ENCODE results near the gene PPP1CA. TPM values are rescaled to one million over a fixed set of nuclear protein-coding genes. Genes with fewer than 3 reads are reported as not detected.

Gene PPP1CA
- total RNA-seq, 5 donors from 2014 or later (not counting 1 experiment from before 2014, with no cell fraction given): 118 to 198 (median 186) TPM

GRCh38 chr11:67397536-67397935 is 4.1 kb downstream of the PPP1CA start:
- no peak for ATAC-seq (replicated peaks in 1 of 4)
- no peak for DNase-seq
- POLR2A ChIA-PET: no interaction called here
- Histone ChIP-seq H3K27me3 (replicated peaks in 1 of 2; ENCODE audit: control insufficient read depth in 2 of 2, extremely low read depth in 1 of 2, insufficient read depth in 2 of 2, low read length in 1 of 2) (no peaks in the 10 kb centered on the region), H3K27ac (ENCODE audit: low read length) (peak overlapping the region; percentile 69), H3K4me1 (ENCODE audit: control insufficient read depth in 1 of 2, extremely low read depth in 1 of 2, insufficient read depth in 2 of 2, low read length in 2 of 2) (peaks cover 26 to 73% of the 10 kb centered on the region in 2 experiments), H3K9me3 (no peaks in the 10 kb centered on the region), H3K4me3 (ENCODE audit: control insufficient read depth in 1 of 2, extremely low read depth in 1 of 2, low read length in 1 of 2) (no peak overlapping the region), H3K36me3 (ENCODE audit: control insufficient read depth in 2 of 2, extremely low read depth in 1 of 2, insufficient read depth in 1 of 2, low read length in 1 of 2) (peaks cover 16 to 41% of the 10 kb centered on the region in 2 donors)
- Mint-ChIP-seq H3K9me3 (no peaks in the 10 kb centered on the region), H3K27ac (peak overlapping the region; percentile 80 to 82), H3K4me1 (peaks cover 49 to 61% (median 56%) of the 10 kb centered on the region in 3 donors), H3K4me3 (peak overlapping the region in 1 of 3 donors; percentile 77), H3K27me3 (no peaks in the 10 kb centered on the region), H3K36me3 (peaks cover 14% of the 10 kb centered on the region)
- 70% methylated on average over 2 of the region's 6 CpGs for WGBS (ENCODE audit: insufficient coverage)
- CTCF ChIA-PET: no interaction called here

- no peaks in the 10 kb centered on the region for H3K9me3 ChIP-seq
- WGBS (ENCODE audit: insufficient coverage): 7% methylated on average over 10 of the region's 13 CpGs
- ChIA-PET CTCF (no interaction called here), POLR2A (no interaction called here)
- H3K36me3 ChIP-seq (ENCODE audit: control insufficient read depth in 2 of 2, extremely low read depth in 1 of 2, insufficient read depth in 1 of 2, low read length in 1 of 2): peaks cover 16 to 41% of the 10 kb centered on the region in 2 donors
- H3K36me3 Mint-ChIP-seq: peaks cover 14% of the 10 kb centered on the region
- H3K4me3 Mint-ChIP-seq: peak overlapping the region; percentile 45 to 77 (median 47)
- H3K27me3 Mint-ChIP-seq: no peaks in the 10 kb centered on the region
- H3K4me1 Mint-ChIP-seq: peaks cover 53 to 59% (median 54%) of the 10 kb centered on the region in 3 donors
- DNase-seq (peak in 1 of 35 experiments; percentile 51), ATAC-seq (replicated peaks in 1 of 4) (no peak)
- peak overlapping the region; percentile 92 to 95 for H3K27ac Mint-ChIP-seq
- no peaks in the 10 kb centered on the region for H3K9me3 Mint-ChIP-seq
- H3K27ac ChIP-seq (ENCODE audit: low read length): peak overlapping the region; percentile 69
- peak overlapping the region in 1 of 2 donors; percentile 33 for H3K4me3 ChIP-seq (ENCODE audit: control insufficient read depth in 1 of 2, extremely low read depth in 1 of 2, low read length in 1 of 2)
- peaks cover 25 to 73% of the 10 kb centered on the region in 2 experiments for H3K4me1 ChIP-seq (ENCODE audit: control insufficient read depth in 1 of 2, extremely low read depth in 1 of 2, insufficient read depth in 2 of 2, low read length in 2 of 2)
- no peaks in the 10 kb centered on the region for H3K27me3 ChIP-seq (replicated peaks in 1 of 2; ENCODE audit: control insufficient read depth in 2 of 2, extremely low read depth in 1 of 2, insufficient read depth in 2 of 2, low read length in 1 of 2)
Observed at GRCh38 chr11:67396587-67397389, 4.9 kb downstream of the PPP1CA start.

GRCh38 chr11:67396259-67396581 is 5.4 kb downstream of the PPP1CA start:
- POLR2A ChIA-PET: no interaction called here
- H3K27ac Mint-ChIP-seq: peak overlapping the region; percentile 57 to 85
- Histone ChIP-seq H3K27ac (ENCODE audit: low read length) (no peak overlapping the region), H3K9me3 (no peaks in the 10 kb centered on the region), H3K36me3 (ENCODE audit: control insufficient read depth in 2 of 2, extremely low read depth in 1 of 2, insufficient read depth in 1 of 2, low read length in 1 of 2) (peaks cover 16 to 41% of the 10 kb centered on the region in 2 donors), H3K27me3 (replicated peaks in 1 of 2; ENCODE audit: control insufficient read depth in 2 of 2, extremely low read depth in 1 of 2, insufficient read depth in 2 of 2, low read length in 1 of 2) (no peaks in the 10 kb centered on the region), H3K4me3 (ENCODE audit: control insufficient read depth in 1 of 2, extremely low read depth in 1 of 2, low read length in 1 of 2) (no peak overlapping the region), H3K4me1 (ENCODE audit: control insufficient read depth in 1 of 2, extremely low read depth in 1 of 2, insufficient read depth in 2 of 2, low read length in 2 of 2) (peaks cover 25 to 77% of the 10 kb centered on the region in 2 experiments)
- H3K4me1 Mint-ChIP-seq: peaks cover 57 to 61% (median 57%) of the 10 kb centered on the region in 3 donors
- no peaks in the 10 kb centered on the region for H3K27me3 Mint-ChIP-seq
- CTCF ChIA-PET: no interaction called here
- 97% methylated on average over 3 of the region's 7 CpGs for WGBS (ENCODE audit: insufficient coverage)
- ATAC-seq (replicated peaks in 1 of 4) (no peak), DNase-seq (no peak)
- peak overlapping the region in 1 of 3 donors; percentile 77 for H3K4me3 Mint-ChIP-seq
- peaks cover 14% of the 10 kb centered on the region for H3K36me3 Mint-ChIP-seq
- H3K9me3 Mint-ChIP-seq: no peaks in the 10 kb centered on the region

- peak overlapping the region in 1 of 2 donors; percentile 85 for H3K27ac Mint-ChIP-seq
- H3K4me3 ChIP-seq (ENCODE audit: control insufficient read depth in 1 of 2, extremely low read depth in 1 of 2, low read length in 1 of 2): no peak overlapping the region
- H3K4me3 Mint-ChIP-seq: peak overlapping the region in 1 of 3 donors; percentile 77
- no peaks in the 10 kb centered on the region for H3K27me3 Mint-ChIP-seq
- CTCF ChIA-PET: no interaction called here
- ATAC-seq (replicated peaks in 1 of 4) (no peak), DNase-seq (no peak)
- peaks cover 25 to 78% of the 10 kb centered on the region in 2 experiments for H3K4me1 ChIP-seq (ENCODE audit: control insufficient read depth in 1 of 2, extremely low read depth in 1 of 2, insufficient read depth in 2 of 2, low read length in 2 of 2)
- H3K36me3 ChIP-seq (ENCODE audit: control insufficient read depth in 2 of 2, extremely low read depth in 1 of 2, insufficient read depth in 1 of 2, low read length in 1 of 2): peaks cover 16 to 41% of the 10 kb centered on the region in 2 donors
- H3K27ac ChIP-seq (ENCODE audit: low read length): no peak overlapping the region
- H3K27me3 ChIP-seq (replicated peaks in 1 of 2; ENCODE audit: control insufficient read depth in 2 of 2, extremely low read depth in 1 of 2, insufficient read depth in 2 of 2, low read length in 1 of 2): no peaks in the 10 kb centered on the region
- H3K9me3 ChIP-seq: no peaks in the 10 kb centered on the region
- 89% methylated on average over 12 of the region's 19 CpGs for WGBS (ENCODE audit: insufficient coverage)
- peaks cover 61 to 65% (median 63%) of the 10 kb centered on the region in 3 donors for H3K4me1 Mint-ChIP-seq
- no peaks in the 10 kb centered on the region for H3K9me3 Mint-ChIP-seq
- H3K36me3 Mint-ChIP-seq: peaks cover 13% of the 10 kb centered on the region
- POLR2A ChIA-PET: interaction anchor here in 1 of 2 donors (0.6 kb wide), 1 partner anchor 18 kb away, joined by 3 read pairs; no protein-coding TSS in a partner anchor
Observed at GRCh38 chr11:67395555-67396258, 6.0 kb downstream of the PPP1CA start.

GRCh38 chr11:67393990-67394389 is 7.7 kb downstream of the PPP1CA start:
- peak overlapping the region in 1 of 2 donors; percentile 8 for H3K27ac Mint-ChIP-seq
- peaks cover 20 to 74% of the 10 kb centered on the region in 2 experiments for H3K4me1 ChIP-seq (ENCODE audit: control insufficient read depth in 1 of 2, extremely low read depth in 1 of 2, insufficient read depth in 2 of 2, low read length in 2 of 2)

GRCh38 chr11:67393437-67393836 is 8.2 kb downstream of the PPP1CA start:
- Histone ChIP-seq H3K9me3 (no peaks in the 10 kb centered on the region), H3K27me3 (replicated peaks in 1 of 2; ENCODE audit: control insufficient read depth in 2 of 2, extremely low read depth in 1 of 2, insufficient read depth in 2 of 2, low read length in 1 of 2) (no peaks in the 10 kb centered on the region), H3K27ac (ENCODE audit: low read length) (no peak overlapping the region), H3K4me1 (ENCODE audit: control insufficient read depth in 1 of 2, extremely low read depth in 1 of 2, insufficient read depth in 2 of 2, low read length in 2 of 2) (peaks cover 20 to 68% of the 10 kb centered on the region in 2 experiments), H3K4me3 (ENCODE audit: control insufficient read depth in 1 of 2, extremely low read depth in 1 of 2, low read length in 1 of 2) (no peak overlapping the region), H3K36me3 (ENCODE audit: control insufficient read depth in 2 of 2, extremely low read depth in 1 of 2, insufficient read depth in 1 of 2, low read length in 1 of 2) (peaks cover 14 to 22% of the 10 kb centered on the region in 2 donors)
- Mint-ChIP-seq H3K27ac (no peak overlapping the region), H3K4me3 (peak overlapping the region; percentile 85 to 87 (median 85)), H3K4me1 (peaks cover 58 to 61% (median 60%) of the 10 kb centered on the region in 3 donors), H3K36me3 (peaks cover 8% of the 10 kb centered on the region), H3K9me3 (no peaks in the 10 kb centered on the region), H3K27me3 (no peaks in the 10 kb centered on the region)
- ATAC-seq (replicated peaks in 1 of 4): no peak
- no peak for DNase-seq
- ChIA-PET CTCF (no interaction called here), POLR2A (no interaction called here)
- WGBS (ENCODE audit: insufficient coverage): 96% methylated on average over 13 of the region's 18 CpGs

More at GRCh38 chr11:67393990-67394389, 7.7 kb downstream of the PPP1CA start:
- Mint-ChIP-seq H3K4me3 (peak overlapping the region; percentile 63 to 87 (median 85)), H3K27me3 (no peaks in the 10 kb centered on the region), H3K36me3 (peaks cover 8% of the 10 kb centered on the region), H3K9me3 (no peaks in the 10 kb centered on the region), H3K4me1 (peaks cover 59 to 62% (median 60%) of the 10 kb centered on the region in 3 donors)
- Histone ChIP-seq H3K36me3 (ENCODE audit: control insufficient read depth in 2 of 2, extremely low read depth in 1 of 2, insufficient read depth in 1 of 2, low read length in 1 of 2) (peaks cover 16 to 28% of the 10 kb centered on the region in 2 donors), H3K27ac (ENCODE audit: low read length) (no peak overlapping the region), H3K9me3 (no peaks in the 10 kb centered on the region), H3K27me3 (replicated peaks in 1 of 2; ENCODE audit: control insufficient read depth in 2 of 2, extremely low read depth in 1 of 2, insufficient read depth in 2 of 2, low read length in 1 of 2) (no peaks in the 10 kb centered on the region), H3K4me3 (ENCODE audit: control insufficient read depth in 1 of 2, extremely low read depth in 1 of 2, low read length in 1 of 2) (no peak overlapping the region)
- DNase-seq: no peak
- WGBS (ENCODE audit: insufficient coverage): 95% methylated on average over 2 of the region's 5 CpGs
- ATAC-seq (replicated peaks in 1 of 4): no peak
- ChIA-PET POLR2A (no interaction called here), CTCF (interaction anchor here in 1 of 2 donors (0.6 kb wide), 1 partner anchor 21 kb away, joined by 10 read pairs; the partner anchor contains the start of gene CLCF1)
